Nephron progenitor cell (in vitro differentiated cells): ENCODE data around the gene CTNNBL1.

Experiments used
- DNase-seq: peaks from one replicate; pipeline ENCODE4 v3.0.0; 2021
- H3K27ac Mint-ChIP-seq: 2 replicates; pipeline ENCODE4 v1.8.0; 2021; ENCODE audit warnings: mild to moderate bottlenecking, moderate library complexity, mixed read lengths
- H3K27me3 Mint-ChIP-seq: 2 replicates; pipeline ENCODE4 v1.8.0; 2021; ENCODE audit warnings: mild to moderate bottlenecking, low read depth, mixed read lengths; ENCODE audit not compliant: poor library complexity
- H3K36me3 Mint-ChIP-seq: 2 replicates; pipeline ENCODE4 v1.8.0; 2021; ENCODE audit warnings: low read depth, mixed read lengths
- H3K4me1 Mint-ChIP-seq: 2 replicates; pipeline ENCODE4 v1.8.0; 2021; ENCODE audit warnings: mixed read lengths
- H3K4me3 Mint-ChIP-seq: 2 replicates; pipeline ENCODE4 v1.8.0; 2021; ENCODE audit warnings: mild to moderate bottlenecking, moderate library complexity, mixed read lengths
- H3K9me3 Mint-ChIP-seq: 2 replicates; pipeline ENCODE4 v1.8.0; 2021; ENCODE audit warnings: mild to moderate bottlenecking, moderate library complexity, mixed read lengths
- CTCF ChIP-seq: fragments of 200-600 bp; sonication (generic); IDR thresholded peaks from 2 replicates; pipeline ENCODE4 v1.5.0; 2021; ENCODE audit warnings: antibody characterized with exemption

Gene CTNNBL1

GRCh38 chr20:37859406-37860171 lies 165.8 kb downstream of the CTNNBL1 start:
- no peak for DNase-seq
- Mint-ChIP-seq H3K27me3 (peaks cover 3% of the 10 kb centered on the region), H3K27ac (no peak overlapping the region), H3K9me3 (peaks cover 19% of the 10 kb centered on the region), H3K4me1 (peaks cover 45% of the 10 kb centered on the region), H3K4me3 (no peak overlapping the region), H3K36me3 (peaks cover 80% of the 10 kb centered on the region)
- TF ChIP-seq CTCF, result no peak

- H3K36me3 Mint-ChIP-seq, result peaks cover 51% of the 10 kb centered on the region
- H3K9me3 Mint-ChIP-seq, result peaks cover 16% of the 10 kb centered on the region
- peak overlapping the region; percentile 6 for H3K27ac Mint-ChIP-seq
- H3K4me1 Mint-ChIP-seq, result peaks cover 45% of the 10 kb centered on the region
- no peak overlapping the region for H3K4me3 Mint-ChIP-seq
- no peak for DNase-seq
- H3K27me3 Mint-ChIP-seq, result peaks cover 7% of the 10 kb centered on the region
- TF ChIP-seq CTCF, result no peak
Observed at GRCh38 chr20:37863289-37863688, 169.5 kb downstream of the CTNNBL1 start.

- Mint-ChIP-seq H3K27me3 (peaks cover 7% of the 10 kb centered on the region), H3K4me3 (no peak overlapping the region), H3K36me3 (peaks cover 47% of the 10 kb centered on the region), H3K4me1 (peaks cover 45% of the 10 kb centered on the region), H3K27ac (no peak overlapping the region), H3K9me3 (peaks cover 12% of the 10 kb centered on the region)
- no peak for TF ChIP-seq CTCF
- DNase-seq, result no peak
Observed at GRCh38 chr20:37864298-37864697, 170.5 kb downstream of the CTNNBL1 start.

- Mint-ChIP-seq H3K9me3 (no peaks in the 10 kb centered on the region), H3K27me3 (peaks cover 7% of the 10 kb centered on the region), H3K4me3 (no peak overlapping the region), H3K4me1 (peaks cover 63% of the 10 kb centered on the region), H3K27ac (no peak overlapping the region), H3K36me3 (peaks cover 43% of the 10 kb centered on the region)
- no peak for TF ChIP-seq CTCF
- no peak for DNase-seq
Observed at GRCh38 chr20:37866051-37866450, 172.2 kb downstream of the CTNNBL1 start.

GRCh38 chr20:37867289-37868195 lies 173.7 kb downstream of the CTNNBL1 start:
- Mint-ChIP-seq H3K9me3 (no peaks in the 10 kb centered on the region), H3K4me3 (no peak overlapping the region)

More at GRCh38 chr20:37867289-37868195, 173.7 kb downstream of the CTNNBL1 start:
- no peak for DNase-seq
- Mint-ChIP-seq H3K27ac (no peak overlapping the region), H3K4me1 (peaks cover 57% of the 10 kb centered on the region), H3K27me3 (peaks cover 4% of the 10 kb centered on the region), H3K36me3 (peaks cover 38% of the 10 kb centered on the region)
- TF ChIP-seq CTCF, result no peak
